B cell (primary cell): ENCODE measurements around the gene KLHL13. TPM values are rescaled to one million over a fixed set of nuclear protein-coding genes. Genes with fewer than 3 reads are reported as not detected.

ENCODE experiments used
- ATAC-seq: fragments of 200-7000 bp; cut with Tn5 transposase; one replicate; pipeline ENCODE4 v1.10.0; 2021; ENCODE audit warnings: low read depth, mild to moderate bottlenecking, moderate number of reproducible peaks, moderate library complexity
- CTCF ChIA-PET: fragments of 350-600 bp; sonication (Branson Sonifier 250); formaldehyde crosslinking; loops from one replicate; lab custom pipeline; 2021; ENCODE audit warnings: antibody characterized with exemption, inconsistent platforms; lab: Charles Lee
- POLR2A ChIA-PET: fragments of 350-600 bp; sonication (Branson Sonifier 250); formaldehyde crosslinking; loops from one replicate; lab custom pipeline; 2021; ENCODE audit warnings: antibody characterized with exemption; lab: Charles Lee
- DNase-seq: peaks from one replicate; pipeline ENCODE4 v3.0.0; 2013
- H2AFZ ChIP-seq: 2 replicates; pipeline ENCODE4 v1.6.1; 2012; ENCODE audit warnings: mild to moderate bottlenecking, low read depth, low read length; ENCODE audit not compliant: insufficient read depth, poor library complexity, severe bottlenecking
- H3K27ac ChIP-seq, 2 donors: 1 replicate in 1 of 2; 2 replicates in 1 of 2; pipeline ENCODE4 v1.5.1; 2012 to 2013; ENCODE audit warnings: low read length in 2 of 2, mild to moderate bottlenecking in 2 of 2, moderate library complexity in 1 of 2
- H3K27me3 ChIP-seq, 4 experiments: fragments of 200-600 bp in 1 of 4; sonication (generic) in 1 of 4; replicated peaks in 1 of 4; 1 replicate in 2 of 4; 2 replicates in 2 of 4; pipeline versions ENCODE4 v1.6.1 to v1.7.0; 2013 to 2016; ENCODE audit warnings: low read length in 3 of 4, mild to moderate bottlenecking in 2 of 4, mixed read lengths in 1 of 4, moderate library complexity in 1 of 4; ENCODE audit not compliant: insufficient read depth in 4 of 4, control insufficient read depth in 3 of 4; ENCODE audit errors: control extremely low read depth in 1 of 4
- H3K36me3 ChIP-seq, 2 experiments: replicated peaks in 1 of 2; 1 replicate in 1 of 2; 2 replicates in 1 of 2; pipeline versions ENCODE4 v1.6.1 to v1.7.1; 2013; ENCODE audit warnings: low read length in 1 of 2; ENCODE audit not compliant: insufficient read depth in 2 of 2, control insufficient read depth in 1 of 2; ENCODE audit errors: control extremely low read depth in 1 of 2, extremely low read depth in 1 of 2
- H3K4me1 ChIP-seq, 2 donors: fragments of 200-600 bp in 1 of 2; sonication (generic) in 1 of 2; 1 replicate in 1 of 2; 2 replicates in 1 of 2; pipeline versions ENCODE4 v1.5.1 to v1.6.1; 2013 to 2017; ENCODE audit warnings: low read length in 2 of 2; ENCODE audit not compliant: control insufficient read depth in 2 of 2, insufficient read depth in 2 of 2
- H3K4me2 ChIP-seq: replicated peaks from 2 replicates; pipeline ENCODE3; 2012; ENCODE audit warnings: mild to moderate bottlenecking, low read depth, low read length; ENCODE audit not compliant: poor library complexity, severe bottlenecking
- H3K4me3 ChIP-seq, 5 experiments: fragments of 200-600 bp in 1 of 5; sonication (generic) in 1 of 5; 1 replicate in 3 of 5; 2 replicates in 2 of 5; pipeline versions ENCODE4 v1.5.1 to v1.7.0; 2011 to 2016; ENCODE audit warnings: low read length in 4 of 5, mild to moderate bottlenecking in 4 of 5, low read depth in 2 of 5, control low read depth in 1 of 5, moderate library complexity in 1 of 5; ENCODE audit not compliant: insufficient read depth in 1 of 5; ENCODE audit errors: control extremely low read depth in 1 of 5, extremely low read depth in 1 of 5
- H3K79me2 ChIP-seq: fragments of 200-600 bp; sonication (generic); one replicate; pipeline ENCODE4 v1.6.0; 2016; ENCODE audit warnings: low read length; ENCODE audit not compliant: control insufficient read depth, insufficient read depth
- H3K9ac ChIP-seq: fragments of 200-600 bp; sonication (generic); 2 replicates; pipeline ENCODE4 v1.6.1; 2017; ENCODE audit warnings: mild to moderate bottlenecking, low read length, moderate library complexity
- H3K9me3 ChIP-seq, 3 donors: one replicate each; pipeline versions ENCODE4 v1.6.1 to v1.7.1; 2013; ENCODE audit warnings: low read length in 2 of 3; ENCODE audit not compliant: control insufficient read depth in 2 of 3, insufficient read depth in 1 of 3; ENCODE audit errors: control extremely low read depth in 1 of 3
- H4K20me1 ChIP-seq: 2 replicates; pipeline ENCODE4 v1.6.0; 2012; ENCODE audit warnings: mild to moderate bottlenecking, low read length; ENCODE audit not compliant: insufficient read depth, control insufficient read depth, poor library complexity, severe bottlenecking
- H3K27ac Mint-ChIP-seq: one replicate; pipeline ENCODE4 v1.8.0; 2021; ENCODE audit warnings: mixed read lengths
- H3K27me3 Mint-ChIP-seq: one replicate; pipeline ENCODE4 v1.8.0; 2021; ENCODE audit warnings: mixed read lengths
- H3K4me1 Mint-ChIP-seq: one replicate; pipeline ENCODE4 v1.8.0; 2021; ENCODE audit warnings: mixed read lengths
- H3K4me3 Mint-ChIP-seq: one replicate; pipeline ENCODE4 v1.8.0; 2021; ENCODE audit warnings: mixed read lengths
- H3K9me3 Mint-ChIP-seq: one replicate; pipeline ENCODE4 v1.8.0; 2022; ENCODE audit warnings: mixed read lengths; ENCODE audit not compliant: insufficient read depth
- EZH2 ChIP-seq: IDR thresholded peaks from 2 replicates; pipeline ENCODE4 v1.6.1; 2012; ENCODE audit warnings: borderline replicate concordance, low read depth, mild to moderate bottlenecking, moderate library complexity, low read length; ENCODE audit not compliant: insufficient read depth, poor library complexity, severe bottlenecking
- WGBS: methylation state at CpG from one replicate; pipeline ENCODE4 v1.1.5; 2013; ENCODE audit warnings: missing lambda C conversion rate; ENCODE audit not compliant: insufficient coverage; 5-methylcytosine and 5-hydroxymethylcytosine counted together
- intact Hi-C: fragments of 100-400 bp; cut with micrococcal nuclease; formaldehyde crosslinking; loops from one replicate; pipeline ENCODE4 v1.10.0; 2022
- polyA plus RNA-seq: library from polyadenylated mRNA; depleted of rRNA; stranded (reverse); fragments of >200 nt; gene quantifications from 2 replicates; pipeline ENCODE4 v1.2.3, GENCODE V29; 2012
- total RNA-seq, 2 donors: library from RNA; stranded (reverse); fragments of 120-200 nt in 1 of 2; gene quantifications; 1 replicate in 1 of 2; 2 replicates in 1 of 2; pipeline versions ENCODE4 v1.2.3 to v1.2.4, GENCODE V29; 2013 to 2022
- TF ChIP-seq, protein P1 (sequence below): fragments of 200-600 bp; IDR thresholded peaks from one replicate; pipeline ENCODE4 v1.8.0; 2022; ENCODE audit warnings: antibody characterized with exemption, mild to moderate bottlenecking

Gene KLHL13
- total and polyA plus RNA-seq, 2 donors (not counting 1 experiment from before 2014, with no cell fraction given) = 0.04 TPM; not detected in 1

DNA sequence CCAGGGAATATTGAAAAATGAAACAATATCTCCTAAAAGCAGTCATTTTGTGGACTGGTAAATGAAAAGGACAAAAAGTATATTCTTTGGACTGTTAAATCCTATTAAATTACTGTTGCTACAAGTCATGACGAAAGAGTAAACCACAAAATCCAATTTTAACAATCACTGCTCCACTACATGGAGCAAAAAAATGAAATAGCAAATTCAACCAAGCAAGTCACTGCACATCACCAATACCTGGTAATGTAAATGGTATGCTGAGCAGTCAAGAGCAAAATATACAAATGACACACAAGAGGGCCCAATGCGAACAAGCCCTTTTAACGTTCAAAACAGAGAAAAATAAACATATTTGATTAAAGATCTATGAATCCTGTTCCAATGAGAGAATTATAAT lies 126.2 kb downstream of the KLHL13 start:
- Histone ChIP-seq H3K27ac (no peak overlapping the region), H3K9me3 (no peaks in the 10 kb centered on the region), H3K79me2 (no peaks in the 10 kb centered on the region), H3K4me3 (no peak overlapping the region), H3K4me1 (no peaks in the 10 kb centered on the region), H3K36me3 (no peaks in the 10 kb centered on the region), H2AFZ (no peak overlapping the region), H3K9ac (no peak overlapping the region), H3K27me3 (no peaks in the 10 kb centered on the region), H4K20me1 (no peaks in the 10 kb centered on the region), H3K4me2 (no peak overlapping the region)
- TF ChIP-seq, protein P1, sequence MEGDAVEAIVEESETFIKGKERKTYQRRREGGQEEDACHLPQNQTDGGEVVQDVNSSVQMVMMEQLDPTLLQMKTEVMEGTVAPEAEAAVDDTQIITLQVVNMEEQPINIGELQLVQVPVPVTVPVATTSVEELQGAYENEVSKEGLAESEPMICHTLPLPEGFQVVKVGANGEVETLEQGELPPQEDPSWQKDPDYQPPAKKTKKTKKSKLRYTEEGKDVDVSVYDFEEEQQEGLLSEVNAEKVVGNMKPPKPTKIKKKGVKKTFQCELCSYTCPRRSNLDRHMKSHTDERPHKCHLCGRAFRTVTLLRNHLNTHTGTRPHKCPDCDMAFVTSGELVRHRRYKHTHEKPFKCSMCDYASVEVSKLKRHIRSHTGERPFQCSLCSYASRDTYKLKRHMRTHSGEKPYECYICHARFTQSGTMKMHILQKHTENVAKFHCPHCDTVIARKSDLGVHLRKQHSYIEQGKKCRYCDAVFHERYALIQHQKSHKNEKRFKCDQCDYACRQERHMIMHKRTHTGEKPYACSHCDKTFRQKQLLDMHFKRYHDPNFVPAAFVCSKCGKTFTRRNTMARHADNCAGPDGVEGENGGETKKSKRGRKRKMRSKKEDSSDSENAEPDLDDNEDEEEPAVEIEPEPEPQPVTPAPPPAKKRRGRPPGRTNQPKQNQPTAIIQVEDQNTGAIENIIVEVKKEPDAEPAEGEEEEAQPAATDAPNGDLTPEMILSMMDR = no peak
- no peak for TF ChIP-seq EZH2
- intact Hi-C loops = no loop called here
- H3K4me3 Mint-ChIP-seq = no peak overlapping the region
- no peaks in the 10 kb centered on the region for H3K4me1 Mint-ChIP-seq
- no CpG with 5 or more reads among the region's 3 CpGs for WGBS
- POLR2A ChIA-PET = no interaction called here
- no peak for DNase-seq
- H3K9me3 Mint-ChIP-seq = no peaks in the 10 kb centered on the region
- H3K27me3 Mint-ChIP-seq = no peaks in the 10 kb centered on the region
- CTCF ChIA-PET = no interaction called here
- ATAC-seq = no peak
- H3K27ac Mint-ChIP-seq = no peak overlapping the region

DNA sequence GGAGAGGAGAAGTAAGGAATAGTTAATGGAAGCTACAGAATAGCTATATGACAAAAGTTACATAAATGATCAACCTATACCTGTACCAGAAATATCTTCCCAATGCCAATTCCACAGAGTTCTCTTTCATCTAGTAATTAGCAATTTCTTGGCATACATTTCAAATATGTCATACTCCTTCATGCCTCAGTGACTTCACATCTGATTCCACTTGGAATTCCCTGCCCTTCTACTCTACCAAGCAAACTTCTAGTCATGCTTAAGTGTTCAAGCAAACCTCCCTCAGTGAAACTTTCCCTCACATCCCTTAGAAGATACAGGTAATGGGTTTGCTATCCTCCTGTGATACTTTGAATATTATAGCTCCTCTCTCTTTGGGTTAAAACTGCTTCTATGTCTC lies 127.1 kb downstream of the KLHL13 start:
- Histone ChIP-seq H3K4me1 (no peaks in the 10 kb centered on the region), H3K4me2 (no peak overlapping the region), H4K20me1 (no peaks in the 10 kb centered on the region), H3K4me3 (no peak overlapping the region), H3K27ac (no peak overlapping the region), H3K9me3 (no peaks in the 10 kb centered on the region), H3K27me3 (no peaks in the 10 kb centered on the region), H2AFZ (no peak overlapping the region), H3K79me2 (no peaks in the 10 kb centered on the region), H3K36me3 (no peaks in the 10 kb centered on the region), H3K9ac (no peak overlapping the region)
- no peak for ATAC-seq
- Mint-ChIP-seq H3K4me3 (no peak overlapping the region), H3K9me3 (no peaks in the 10 kb centered on the region), H3K27me3 (no peaks in the 10 kb centered on the region), H3K4me1 (no peaks in the 10 kb centered on the region), H3K27ac (no peak overlapping the region)
- intact Hi-C loops = no loop called here
- TF ChIP-seq EZH2 = no peak
- TF ChIP-seq, protein P1 = no peak
- POLR2A ChIA-PET = no interaction called here
- CTCF ChIA-PET = no interaction called here
- no peak for DNase-seq
